GM19438 (cell line): ENCODE measurements around the gene TMEM140.

Experiments
- ATAC-seq: cut with Tn5 transposase; IDR thresholded peaks from one replicate; pipeline ENCODE4 v1.9.1; 2021; ENCODE audit warnings: low read depth; ENCODE audit not compliant: unreplicated experiment

The TMEM140 gene

GRCh38 chr7:135192914-135193536 is 45.2 kb downstream of the TMEM140 start:
- no peak for ATAC-seq

- ATAC-seq, result no peak
Observed at GRCh38 chr7:135193615-135194081, 45.8 kb downstream of the TMEM140 start.

- no peak for ATAC-seq
Observed at GRCh38 chr7:135194494-135195095, 46.7 kb downstream of the TMEM140 start.

- no peak for ATAC-seq
Observed at GRCh38 chr7:135195156-135195555, 47.3 kb downstream of the TMEM140 start.

GRCh38 chr7:135195968-135196629 is 48.2 kb downstream of the TMEM140 start:
- no peak for ATAC-seq

GRCh38 chr7:135197343-135197742 is 49.5 kb downstream of the TMEM140 start:
- no peak for ATAC-seq

- no peak for ATAC-seq
Observed at GRCh38 chr7:135197906-135198655, 50.2 kb downstream of the TMEM140 start.

GRCh38 chr7:135199439-135199838 is 51.6 kb downstream of the TMEM140 start:
- ATAC-seq, result no peak

GRCh38 chr7:135200821-135201331 is 53.0 kb downstream of the TMEM140 start:
- ATAC-seq, result no peak

- ATAC-seq, result no peak
Observed at GRCh38 chr7:135201350-135201749, 53.5 kb downstream of the TMEM140 start.

GRCh38 chr7:135204341-135204749 is 56.5 kb downstream of the TMEM140 start:
- no peak for ATAC-seq

GRCh38 chr7:135204876-135205275 is 57.0 kb downstream of the TMEM140 start:
- no peak for ATAC-seq

GRCh38 chr7:135205850-135206249 is 58.0 kb downstream of the TMEM140 start:
- no peak for ATAC-seq

GRCh38 chr7:135206941-135207391 is 59.1 kb downstream of the TMEM140 start:
- ATAC-seq, result peak; percentile 21

- ATAC-seq, result no peak
Observed at GRCh38 chr7:135207406-135208101, 59.7 kb downstream of the TMEM140 start.

GRCh38 chr7:135208102-135208793 is 60.4 kb downstream of the TMEM140 start:
- ATAC-seq, result no peak

GRCh38 chr7:135209225-135209834 is 61.5 kb downstream of the TMEM140 start:
- ATAC-seq, result no peak

- ATAC-seq, result peak; percentile 0
Observed at GRCh38 chr7:135210888-135211178, 63.0 kb downstream of the TMEM140 start.

GRCh38 chr7:135211179-135211945 is 63.5 kb downstream of the TMEM140 start, which contains the start of gene WDR91:
TSS of gene WDR91 (minus strand) at chr7:135211526. CDS start at chr7:135211502, 24 bp downstream.
- ATAC-seq, result peak; percentile 67
